ENCODE measurements around the gene RNFT2.

GRCh38 chr12:116880817-116881324 lies 142.8 kb downstream of the RNFT2 start:
- TF ChIP-seq CTCF (IDR thresholded peaks at IDR 0.05) (no peak), POLR2AphosphoS5 (IDR thresholded peaks at IDR 0.05; ENCODE audit: insufficient read depth in 1 of 2, low read depth in 1 of 2) (no peak), POLR2A (IDR thresholded peaks at IDR 0.05) (no peak)
